HG03196 (cell line): ENCODE data around the gene UMAD1.
"Not testable (repeated sequence)": the region's sequence is repeated elsewhere in the genome, so short reads cannot be mapped to it uniquely, and the experiment has no call there.

Experiments
- ATAC-seq: cut with Tn5 transposase; IDR thresholded peaks from one replicate; pipeline ENCODE4 v1.9.1; 2021; ENCODE audit not compliant: unreplicated experiment

Gene UMAD1

GRCh38 chr7:7651479-7651878 is 10.9 kb downstream of the UMAD1 start:
- ATAC-seq = no peak

DNA sequence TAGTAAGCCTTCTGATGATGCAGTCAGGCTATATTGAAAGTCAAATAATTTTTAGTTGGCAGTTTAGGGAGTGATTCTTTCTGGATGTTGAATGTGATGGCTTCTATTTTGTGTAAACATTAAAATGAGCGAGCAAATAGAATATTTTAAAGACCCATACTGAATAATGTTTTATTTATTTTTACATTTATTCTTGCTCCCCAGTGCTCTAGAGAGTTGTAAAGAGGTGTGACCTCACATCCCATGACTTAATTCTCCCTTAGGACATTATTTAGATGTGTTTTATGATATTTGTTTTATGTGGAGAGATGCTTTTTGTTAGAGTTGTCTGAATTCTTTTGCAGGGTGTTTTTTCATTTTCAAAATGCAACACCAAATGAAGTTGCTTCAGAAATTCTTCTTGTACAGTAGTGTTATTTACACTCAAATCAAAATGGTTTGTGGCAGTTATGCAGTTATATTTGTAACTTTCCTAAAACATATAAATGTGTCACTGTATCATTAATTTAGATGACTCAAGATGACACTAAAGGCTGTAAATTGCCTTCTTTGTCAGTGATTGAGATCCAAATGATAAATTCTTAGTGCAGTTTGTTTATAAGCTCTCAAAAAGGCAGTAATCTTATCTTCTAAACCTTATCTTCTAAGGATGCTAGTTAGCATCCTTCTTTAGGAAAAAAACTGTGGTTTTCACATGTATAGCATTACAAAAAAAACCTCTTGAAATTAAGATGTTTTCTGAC is 12.4 kb downstream of the UMAD1 start:
- no peak for ATAC-seq

DNA sequence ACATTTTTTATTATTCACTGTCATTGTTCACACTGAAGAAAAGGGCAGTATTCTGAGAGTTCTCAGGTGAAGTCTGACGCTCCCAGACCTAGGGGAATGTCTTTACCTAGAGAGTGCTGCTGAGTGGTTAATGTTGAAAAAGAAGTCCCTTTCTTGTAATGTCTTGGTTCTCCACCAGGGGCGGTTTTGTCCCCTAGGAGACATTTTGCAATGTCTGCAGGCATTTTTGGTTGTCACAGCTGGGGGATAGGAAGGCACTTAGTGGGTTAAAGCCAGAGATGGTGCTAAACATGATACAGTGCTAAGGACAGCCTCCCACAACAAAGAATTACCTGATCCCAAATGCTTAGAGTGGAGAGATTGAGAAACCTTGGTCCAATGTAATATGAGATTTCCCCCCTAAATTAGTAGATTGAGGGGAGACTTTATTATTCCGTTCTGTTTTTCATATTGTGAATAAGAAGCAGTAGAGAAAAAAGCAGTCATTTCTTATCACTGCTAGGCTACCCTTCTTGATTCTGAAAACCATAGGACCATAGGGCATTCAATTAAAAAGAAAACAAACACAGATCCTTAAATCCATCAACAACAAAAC is 13.1 kb downstream of the UMAD1 start:
- ATAC-seq = no peak

GRCh38 chr7:7654964-7655715 is 14.6 kb downstream of the UMAD1 start:
- ATAC-seq = no peak

- ATAC-seq = not testable (repeated sequence)
These were observed 15.9 kb downstream of the UMAD1 start for GRCh38 chr7:7656459-7656858.

- ATAC-seq = no peak
These were observed 22.0 kb downstream of the UMAD1 start for GRCh38 chr7:7662527-7662926.

DNA sequence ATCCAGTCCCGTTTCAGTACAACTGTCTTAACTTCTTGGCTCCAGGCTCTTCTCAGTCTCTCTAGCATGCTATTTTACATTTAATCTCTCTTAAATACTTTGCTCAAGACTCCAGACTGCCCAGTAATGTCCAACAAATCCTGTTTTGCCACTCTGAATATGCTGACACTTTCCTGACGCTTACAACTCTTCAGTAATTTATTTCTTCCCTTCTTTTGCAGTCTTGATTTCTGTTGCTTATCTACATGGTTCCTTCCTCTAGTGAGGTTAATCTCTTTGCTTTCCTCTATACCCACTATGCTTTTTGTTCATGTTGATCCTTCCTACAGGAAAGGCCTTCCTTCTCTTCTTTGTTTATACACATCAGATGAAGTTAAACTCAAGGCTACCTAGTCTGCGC is 23.7 kb downstream of the UMAD1 start:
- no peak for ATAC-seq

DNA sequence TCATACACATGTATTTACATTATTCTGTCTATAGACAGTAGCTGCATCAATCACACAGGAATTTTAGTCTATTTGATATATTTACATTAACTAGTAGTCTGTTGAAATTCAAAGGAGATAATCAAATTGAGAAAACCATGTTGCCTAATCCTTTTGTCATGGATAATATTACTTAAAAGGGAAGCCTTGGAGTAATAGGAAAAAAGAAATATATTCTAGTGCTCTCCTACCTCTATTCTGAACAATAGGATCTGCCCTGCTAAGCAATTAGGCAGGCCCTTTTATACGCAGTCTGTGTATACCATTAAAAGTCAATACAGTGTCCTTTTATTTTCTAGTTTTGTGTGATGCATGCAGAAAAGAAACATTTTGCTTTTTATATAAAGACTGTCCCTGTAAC is 24.5 kb downstream of the UMAD1 start:
- no peak for ATAC-seq

DNA sequence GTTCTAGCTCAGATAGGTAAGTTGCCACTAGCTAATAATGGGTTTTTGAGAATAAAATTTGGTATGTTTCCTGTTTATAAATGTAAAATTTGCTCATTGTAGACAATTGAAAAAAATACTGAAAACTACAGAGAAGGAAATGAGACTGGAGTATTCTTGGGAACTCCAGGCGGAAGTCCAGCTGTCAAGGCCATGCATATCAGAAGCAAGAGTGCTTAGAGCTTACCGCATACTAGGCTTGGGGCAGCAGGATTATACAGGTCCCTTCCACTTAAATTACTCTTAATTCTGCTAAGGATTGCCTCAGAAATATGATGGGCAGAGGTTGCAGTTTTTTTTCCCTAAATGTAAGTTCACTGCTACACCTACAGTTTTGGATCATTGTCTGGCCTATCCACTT is 26.6 kb downstream of the UMAD1 start:
- ATAC-seq = no peak

GRCh38 chr7:7668706-7669105 is 28.2 kb downstream of the UMAD1 start:
- no peak for ATAC-seq

- no peak for ATAC-seq
These were observed 29.9 kb downstream of the UMAD1 start for GRCh38 chr7:7670490-7670889.

- ATAC-seq = no peak
These were observed 30.8 kb downstream of the UMAD1 start for GRCh38 chr7:7671361-7671760.

- ATAC-seq = no peak
These were observed 32.1 kb downstream of the UMAD1 start for GRCh38 chr7:7672545-7673239.

- ATAC-seq = no peak
These were observed 32.6 kb downstream of the UMAD1 start for GRCh38 chr7:7673240-7673550.

DNA sequence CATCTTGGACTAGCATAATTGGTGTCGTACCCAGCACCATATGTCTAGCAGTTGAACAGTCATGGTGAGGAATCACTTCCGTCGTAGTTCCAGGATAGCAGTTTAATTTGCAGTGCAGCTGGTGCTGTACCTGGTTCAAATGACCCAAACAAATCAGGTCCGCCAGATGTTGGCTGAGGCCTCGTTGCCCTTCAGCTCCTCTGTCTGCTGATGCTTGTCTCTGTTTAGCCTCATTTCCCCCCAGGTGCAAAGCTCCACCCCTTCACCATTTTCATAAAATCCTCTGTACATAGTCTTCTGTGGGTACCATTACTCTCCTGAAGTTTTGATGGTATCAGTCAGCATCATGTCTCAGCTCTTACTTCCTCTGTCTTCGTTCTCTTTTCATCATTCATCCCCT is 35.1 kb downstream of the UMAD1 start:
- ATAC-seq = no peak

DNA sequence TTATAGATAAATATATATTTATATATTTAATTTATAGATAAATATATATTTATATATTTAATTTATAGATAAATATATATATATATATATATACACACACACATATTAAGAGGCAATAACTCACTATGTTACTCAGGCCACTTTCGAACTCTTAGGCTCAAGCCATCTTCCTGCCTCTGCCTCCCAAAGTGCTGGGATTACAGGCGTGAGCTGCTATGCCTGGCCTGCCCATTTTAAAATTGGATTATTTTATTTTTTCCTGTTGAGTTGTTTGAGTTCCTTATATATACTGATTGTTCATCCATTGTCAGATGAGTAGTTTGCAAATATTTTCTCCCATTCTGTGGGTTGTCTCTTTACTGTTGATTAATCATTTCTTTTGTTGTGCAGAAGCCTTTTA is 39.1 kb downstream of the UMAD1 start:
- ATAC-seq = not testable (repeated sequence)

DNA sequence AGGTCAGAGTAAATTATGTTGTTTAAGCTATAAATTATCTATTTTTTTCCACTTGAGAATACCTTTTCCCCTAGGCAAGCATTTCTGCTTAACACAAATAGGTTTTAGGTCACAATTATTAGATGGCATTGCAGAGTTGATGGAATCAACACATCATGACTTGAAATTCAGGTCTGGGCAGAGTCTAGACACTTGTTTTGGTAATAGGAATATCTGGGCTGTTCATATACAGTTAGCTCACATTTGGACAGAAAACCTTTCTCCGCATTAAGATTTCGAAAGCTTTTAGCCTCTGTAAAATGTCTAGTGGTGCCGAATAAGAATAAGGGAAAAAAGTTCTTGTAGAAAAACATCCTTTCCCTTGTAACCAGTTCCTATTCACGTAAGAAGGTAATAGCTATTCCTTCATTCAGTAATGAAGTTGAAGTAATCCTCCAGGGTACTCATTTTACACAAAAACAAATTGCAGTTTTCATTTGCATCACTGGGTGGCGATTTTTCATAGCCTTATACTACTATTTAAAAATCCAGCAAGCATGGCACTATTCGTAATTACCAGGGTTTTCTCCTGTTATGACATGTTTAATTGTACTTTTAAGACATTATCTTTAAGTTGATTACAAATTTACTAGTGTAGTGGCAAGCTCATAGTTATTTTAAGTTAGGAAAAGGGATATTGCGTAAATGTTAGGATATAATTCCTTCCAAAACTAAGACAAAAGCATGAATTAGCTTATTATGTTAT is 40.8 kb downstream of the UMAD1 start:
- peak; percentile 76 for ATAC-seq

GRCh38 chr7:7681936-7682329 is 41.4 kb downstream of the UMAD1 start:
- no peak for ATAC-seq

DNA sequence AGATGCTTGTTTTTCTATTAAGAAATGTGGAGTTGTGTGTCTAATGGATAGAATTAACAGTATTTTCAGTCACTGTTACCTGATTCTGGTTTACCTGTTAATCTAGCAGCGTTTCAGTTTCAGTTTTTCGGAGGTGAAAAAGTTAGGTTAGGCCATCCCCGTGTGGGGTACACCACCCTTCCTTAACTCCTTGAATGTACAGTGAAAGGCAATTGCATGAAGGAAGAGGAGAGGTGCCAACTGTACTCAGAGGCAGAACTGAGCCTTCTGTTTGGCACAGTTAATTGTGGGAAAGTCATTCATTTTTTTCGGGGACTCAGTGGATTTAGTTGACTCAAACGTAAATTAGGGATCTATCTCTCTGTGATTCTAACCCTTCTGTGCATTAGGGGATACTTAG is 42.3 kb downstream of the UMAD1 start:
- ATAC-seq = no peak

DNA sequence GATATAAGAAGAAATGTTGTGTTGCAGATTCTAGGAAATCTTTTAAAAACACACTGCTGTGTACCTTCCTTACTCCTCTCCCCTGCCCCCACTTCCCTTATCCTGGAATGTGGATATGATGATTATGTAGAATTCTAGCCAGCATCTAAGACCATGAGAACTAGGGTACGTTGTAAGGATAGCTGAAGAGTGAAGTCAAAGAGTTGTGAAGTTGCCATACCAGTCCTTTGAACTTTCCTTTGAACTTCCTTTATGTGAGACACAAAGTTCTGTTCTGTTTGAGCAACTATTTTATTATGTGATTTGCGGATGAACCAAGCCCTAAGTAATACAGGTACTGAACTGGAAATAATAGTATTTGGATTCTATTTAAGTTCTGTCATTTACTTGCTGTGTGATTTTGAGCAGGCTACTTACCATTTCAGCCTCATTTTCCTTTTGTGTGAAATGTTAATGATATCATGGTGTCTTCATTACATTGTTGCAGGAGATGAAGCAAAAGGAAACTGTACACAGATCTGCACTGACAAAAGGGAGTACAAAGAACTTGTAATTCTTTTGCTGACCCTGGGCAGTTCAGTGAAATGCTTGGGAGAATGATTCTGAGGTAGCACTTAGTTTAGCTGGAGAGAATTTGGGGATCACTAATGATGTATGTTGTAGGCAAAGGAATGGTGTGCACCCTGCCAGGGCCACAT is 46.4 kb downstream of the UMAD1 start:
- no peak for ATAC-seq
